Progenitor cell of endocrine pancreas (in vitro differentiated cells): ENCODE data around the gene FGB. TPM values are rescaled to one million over a fixed set of nuclear protein-coding genes. Genes with fewer than 3 reads are reported as not detected.

Experiments used
- DNase-seq: peaks from one replicate; pipeline ENCODE4 v3.0.0; 2021; ENCODE audit warnings: low spot score; ENCODE audit not compliant: unreplicated experiment
- H3K27ac Mint-ChIP-seq: 2 replicates; pipeline ENCODE4 v1.8.0; 2021; ENCODE audit warnings: mild to moderate bottlenecking, moderate library complexity, mixed read lengths
- H3K27me3 Mint-ChIP-seq: 2 replicates; pipeline ENCODE4 v1.8.0; 2021; ENCODE audit warnings: mixed read lengths
- H3K36me3 Mint-ChIP-seq: 2 replicates; pipeline ENCODE4 v1.8.0; 2022; ENCODE audit warnings: mixed read lengths; ENCODE audit not compliant: insufficient read depth
- H3K4me1 Mint-ChIP-seq: 2 replicates; pipeline ENCODE4 v1.8.0; 2021; ENCODE audit warnings: low read depth, mixed read lengths
- H3K4me3 Mint-ChIP-seq: 2 replicates; pipeline ENCODE4 v1.8.0; 2021; ENCODE audit warnings: low read depth, mild to moderate bottlenecking, moderate library complexity, mixed read lengths
- H3K9me3 Mint-ChIP-seq: 2 replicates; pipeline ENCODE4 v1.8.0; 2021; ENCODE audit warnings: low read depth, mixed read lengths
- total RNA-seq: library from RNA; stranded (reverse); gene quantifications from 2 replicates; pipeline ENCODE4 v1.2.1, GENCODE V29; 2021
- TF ChIP-seq, protein P1 (sequence below): fragments of 200-600 bp; sonication (generic); IDR thresholded peaks from one replicate; pipeline ENCODE4 v1.5.0; 2021; ENCODE audit warnings: antibody characterized with exemption, mild to moderate bottlenecking; ENCODE audit not compliant: unreplicated experiment

FGB gene
- total RNA-seq, 1 donor from 2014 or later = 37.7 TPM

GRCh38 chr4:154565704-154566103 is 2.9 kb downstream of the FGB start:
- no peak for DNase-seq
- Mint-ChIP-seq H3K4me3 (no peak overlapping the region), H3K27ac (no peak overlapping the region), H3K27me3 (no peaks in the 10 kb centered on the region), H3K9me3 (peaks cover 6% of the 10 kb centered on the region), H3K4me1 (peaks cover 17% of the 10 kb centered on the region), H3K36me3 (peaks cover 4% of the 10 kb centered on the region)
- TF ChIP-seq, protein P1, sequence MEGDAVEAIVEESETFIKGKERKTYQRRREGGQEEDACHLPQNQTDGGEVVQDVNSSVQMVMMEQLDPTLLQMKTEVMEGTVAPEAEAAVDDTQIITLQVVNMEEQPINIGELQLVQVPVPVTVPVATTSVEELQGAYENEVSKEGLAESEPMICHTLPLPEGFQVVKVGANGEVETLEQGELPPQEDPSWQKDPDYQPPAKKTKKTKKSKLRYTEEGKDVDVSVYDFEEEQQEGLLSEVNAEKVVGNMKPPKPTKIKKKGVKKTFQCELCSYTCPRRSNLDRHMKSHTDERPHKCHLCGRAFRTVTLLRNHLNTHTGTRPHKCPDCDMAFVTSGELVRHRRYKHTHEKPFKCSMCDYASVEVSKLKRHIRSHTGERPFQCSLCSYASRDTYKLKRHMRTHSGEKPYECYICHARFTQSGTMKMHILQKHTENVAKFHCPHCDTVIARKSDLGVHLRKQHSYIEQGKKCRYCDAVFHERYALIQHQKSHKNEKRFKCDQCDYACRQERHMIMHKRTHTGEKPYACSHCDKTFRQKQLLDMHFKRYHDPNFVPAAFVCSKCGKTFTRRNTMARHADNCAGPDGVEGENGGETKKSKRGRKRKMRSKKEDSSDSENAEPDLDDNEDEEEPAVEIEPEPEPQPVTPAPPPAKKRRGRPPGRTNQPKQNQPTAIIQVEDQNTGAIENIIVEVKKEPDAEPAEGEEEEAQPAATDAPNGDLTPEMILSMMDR = no peak

DNA sequence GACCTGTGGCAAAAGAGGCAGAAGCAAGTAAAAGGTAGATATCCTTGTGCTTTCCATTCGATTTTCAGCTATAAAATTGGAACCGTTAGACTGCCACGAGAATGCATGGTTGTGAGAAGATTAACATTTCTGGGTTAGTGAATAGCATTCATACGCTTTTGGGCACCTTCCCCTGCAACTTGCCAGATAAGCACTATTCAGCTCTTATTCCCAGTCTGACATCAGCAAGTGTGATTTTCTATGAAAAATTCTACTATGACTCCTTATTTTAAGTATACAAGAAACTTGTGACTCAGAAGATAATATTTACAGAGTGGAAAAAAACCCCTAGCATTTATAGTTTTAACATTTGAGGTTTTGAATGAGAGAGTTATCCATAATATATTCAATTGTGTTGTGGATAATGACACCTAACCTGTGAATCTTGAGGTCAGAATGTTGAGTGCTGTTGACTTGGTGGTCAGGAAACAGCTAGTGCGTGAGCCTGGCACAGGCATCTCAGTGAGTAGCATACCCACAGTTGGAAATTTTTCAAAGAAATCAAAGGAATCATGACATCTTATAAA is 3.9 kb downstream of the FGB start:
- Mint-ChIP-seq H3K27ac (no peak overlapping the region), H3K9me3 (peaks cover 6% of the 10 kb centered on the region), H3K4me3 (no peak overlapping the region), H3K27me3 (no peaks in the 10 kb centered on the region), H3K36me3 (peaks cover 4% of the 10 kb centered on the region), H3K4me1 (peaks cover 11% of the 10 kb centered on the region)
- DNase-seq = no peak
- TF ChIP-seq, protein P1 = no peak

- Mint-ChIP-seq H3K4me3 (no peak overlapping the region), H3K36me3 (peaks cover 4% of the 10 kb centered on the region), H3K4me1 (no peaks in the 10 kb centered on the region), H3K27me3 (no peaks in the 10 kb centered on the region), H3K9me3 (peaks cover 6% of the 10 kb centered on the region), H3K27ac (no peak overlapping the region)
- TF ChIP-seq, protein P1 = no peak
- DNase-seq = no peak
Observed at GRCh38 chr4:154569028-154569427, 6.2 kb downstream of the FGB start.

DNA sequence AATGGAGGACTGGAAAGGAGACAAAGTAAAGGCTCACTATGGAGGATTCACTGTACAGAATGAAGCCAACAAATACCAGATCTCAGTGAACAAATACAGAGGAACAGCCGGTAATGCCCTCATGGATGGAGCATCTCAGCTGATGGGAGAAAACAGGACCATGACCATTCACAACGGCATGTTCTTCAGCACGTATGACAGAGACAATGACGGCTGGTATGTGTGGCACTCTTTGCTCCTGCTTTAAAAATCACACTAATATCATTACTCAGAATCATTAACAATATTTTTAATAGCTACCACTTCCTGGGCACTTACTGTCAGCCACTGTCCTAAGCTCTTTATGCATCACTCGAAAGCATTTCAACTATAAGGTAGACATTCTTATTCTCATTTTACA is 6.8 kb downstream of the FGB start:
- peaks cover 6% of the 10 kb centered on the region for H3K9me3 Mint-ChIP-seq
- DNase-seq = no peak
- TF ChIP-seq, protein P1 = no peak
- H3K27me3 Mint-ChIP-seq = no peaks in the 10 kb centered on the region
- no peaks in the 10 kb centered on the region for H3K4me1 Mint-ChIP-seq
- peaks cover 4% of the 10 kb centered on the region for H3K36me3 Mint-ChIP-seq
- no peak overlapping the region for H3K4me3 Mint-ChIP-seq
- H3K27ac Mint-ChIP-seq = no peak overlapping the region

- H3K36me3 Mint-ChIP-seq = peaks cover 4% of the 10 kb centered on the region
- TF ChIP-seq, protein P1 = no peak
- H3K4me3 Mint-ChIP-seq = no peak overlapping the region
- H3K4me1 Mint-ChIP-seq = peaks cover 3% of the 10 kb centered on the region
- H3K27ac Mint-ChIP-seq = no peak overlapping the region
- H3K27me3 Mint-ChIP-seq = no peaks in the 10 kb centered on the region
- H3K9me3 Mint-ChIP-seq = peaks cover 6% of the 10 kb centered on the region
- DNase-seq = no peak
Observed at GRCh38 chr4:154573190-154573870, 10.5 kb downstream of the FGB start.
